Liver (tissue), 9 donors: Measurements from ENCODE around the gene ECEL1. TPM values are rescaled to one million over a fixed set of nuclear protein-coding genes. Genes with fewer than 3 reads are reported as not detected.

Experiments
- DNase-seq: peaks from one replicate; pipeline ENCODE4 v3.0.0-alpha.2; 2017; ENCODE audit warnings: low spot score
- H3K27ac ChIP-seq, 2 donors: one replicate each; pipeline ENCODE4 v1.7.0; 2013; ENCODE audit warnings: inconsistent platforms in 2 of 2, low read length in 2 of 2, control low read depth in 1 of 2, low read depth in 1 of 2, mild to moderate bottlenecking in 1 of 2
- H3K27me3 ChIP-seq, 4 donors: one replicate each; pipeline versions ENCODE4 v1.6.1 to v1.7.0; 2013; ENCODE audit warnings: low read length in 3 of 4, inconsistent platforms in 1 of 4, mild to moderate bottlenecking in 1 of 4, moderate library complexity in 1 of 4; ENCODE audit not compliant: control insufficient read depth in 4 of 4, insufficient read depth in 4 of 4
- H3K36me3 ChIP-seq, 4 donors: one replicate each; pipeline versions ENCODE4 v1.6.1 to v1.7.0; 2013; ENCODE audit warnings: low read length in 3 of 4, mild to moderate bottlenecking in 3 of 4, low read depth in 1 of 4, moderate library complexity in 1 of 4; ENCODE audit not compliant: control insufficient read depth in 4 of 4, insufficient read depth in 3 of 4
- H3K4me1 ChIP-seq, 4 donors: one replicate each; pipeline versions ENCODE4 v1.6.1 to v1.7.0; 2013; ENCODE audit warnings: low read length in 3 of 4, mild to moderate bottlenecking in 3 of 4, moderate library complexity in 1 of 4; ENCODE audit not compliant: control insufficient read depth in 4 of 4, insufficient read depth in 4 of 4
- H3K4me3 ChIP-seq, 3 donors: one replicate each; pipeline versions ENCODE4 v1.6.1 to v1.7.0; 2013; ENCODE audit warnings: low read length in 3 of 3, control low read depth in 1 of 3, low read depth in 1 of 3, mild to moderate bottlenecking in 1 of 3
- H3K9ac ChIP-seq, 2 donors: one replicate each; pipeline ENCODE4 v1.7.0; 2013; ENCODE audit warnings: low read length in 2 of 2, mild to moderate bottlenecking in 2 of 2, moderate library complexity in 2 of 2, control low read depth in 1 of 2, low read depth in 1 of 2
- H3K9me3 ChIP-seq, 4 donors: one replicate each; pipeline versions ENCODE4 v1.6.1 to v1.7.0; 2013; ENCODE audit warnings: low read length in 3 of 4; ENCODE audit not compliant: control insufficient read depth in 4 of 4
- CTCF ChIP-seq: fragments of 150-350 bp; IDR thresholded peaks from 2 replicates; pipeline ENCODE4 v1.5.1; 2017; ENCODE audit warnings: improper control_type of control experiment, low read depth, low read length; ENCODE audit not compliant: missing input control
- EGR1 ChIP-seq, 2 donors: IDR thresholded peaks; 2 replicates each; pipeline ENCODE4 v1.6.1; 2016 to 2018; ENCODE audit warnings: antibody characterized with exemption in 2 of 2, low read depth in 2 of 2
- FOXA1 ChIP-seq: IDR thresholded peaks from 2 replicates; pipeline ENCODE4 v1.6.1; 2016; ENCODE audit warnings: antibody characterized with exemption
- FOXA2 ChIP-seq: IDR thresholded peaks from 2 replicates; pipeline ENCODE4 v1.6.1; 2016; ENCODE audit warnings: antibody characterized with exemption
- GABPA ChIP-seq, 2 donors: IDR thresholded peaks in 1 of 2; conservative IDR thresholded peaks in 1 of 2; 2 replicates each; pipeline ENCODE4 v1.6.1; 2016; ENCODE audit warnings: antibody characterized with exemption in 2 of 2, mild to moderate bottlenecking in 1 of 2, moderate library complexity in 1 of 2
- HNF4A ChIP-seq, 2 donors: conservative IDR thresholded peaks; 2 replicates each; pipeline ENCODE4 v1.6.1; 2016; ENCODE audit warnings: antibody characterized with exemption in 2 of 2, mild to moderate bottlenecking in 2 of 2
- HNF4G ChIP-seq: IDR thresholded peaks from 2 replicates; pipeline ENCODE4 v1.6.1; 2016; ENCODE audit warnings: antibody characterized with exemption
- NR2F2 ChIP-seq: IDR thresholded peaks from 2 replicates; pipeline ENCODE4 v1.6.1; 2016; ENCODE audit warnings: antibody characterized with exemption
- RAD21 ChIP-seq, 2 donors: IDR thresholded peaks; 2 replicates each; pipeline ENCODE4 v1.6.1; 2016; ENCODE audit warnings: antibody characterized with exemption in 2 of 2, mild to moderate bottlenecking in 2 of 2
- REST ChIP-seq: IDR thresholded peaks from 2 replicates; pipeline ENCODE4 v1.6.1; 2016; ENCODE audit warnings: antibody characterized with exemption, mild to moderate bottlenecking
- RXRA ChIP-seq, 2 donors: IDR thresholded peaks; 2 replicates each; pipeline ENCODE4 v1.6.1; 2017 to 2018; ENCODE audit warnings: antibody characterized with exemption in 2 of 2, mild to moderate bottlenecking in 1 of 2
- TAF1 ChIP-seq: conservative IDR thresholded peaks from 2 replicates; pipeline ENCODE4 v1.6.1; 2016; ENCODE audit warnings: antibody characterized with exemption, mild to moderate bottlenecking
- YY1 ChIP-seq: IDR thresholded peaks from 2 replicates; pipeline ENCODE4 v1.6.1; 2016; ENCODE audit warnings: antibody characterized with exemption, mild to moderate bottlenecking
- WGBS: extraction: QIAGEN DNeasy Blood & Tissue Kit; methylation state at CpG from one replicate; pipeline ENCODE4 v1.1.7; 2013; 5-methylcytosine and 5-hydroxymethylcytosine counted together
- polyA plus RNA-seq, 2 donors: library from polyadenylated mRNA; stranded (reverse) in 1 of 2; unstranded in 1 of 2; fragments of 200-250 nt in 1 of 2; fragments of >200 nt in 1 of 2; fragmentation: Nextera tagmentation in 1 of 2; extraction: Ambion mirVana in 1 of 2; gene quantifications; one replicate each; pipeline versions ENCODE4 v1.2.1 to v1.2.3, GENCODE V29; 2013 to 2015
- total RNA-seq, 2 donors: library from RNA; depleted of rRNA; stranded (reverse); fragments of >200 nt; gene quantifications; one replicate each; pipeline ENCODE4 v1.2.3, GENCODE V29; 2014
- donor health status: healthy.
- donor health status: healthy.
- donor health status: healthy.
- donor health status: healthy.
- donor health status: healthy.

Gene ECEL1
- total and polyA plus RNA-seq, 4 donors = 0.67 to 1.8 TPM; not detected in 2

- TF ChIP-seq CTCF = peak; percentile 61
- no peak for TF ChIP-seq TAF1
- TF ChIP-seq RAD21 (IDR thresholded peaks at IDR 0.05) = peak in 1 of 2 donors; percentile 67
- no peak for TF ChIP-seq FOXA1
- TF ChIP-seq YY1 = no peak
- no peak for TF ChIP-seq FOXA2
- no peak for TF ChIP-seq RXRA (IDR thresholded peaks at IDR 0.05)
Measured at GRCh38 chr2:232521959-232522622, 34.5 kb upstream of the ECEL1 start (continued).

GRCh38 chr2:232521098-232521497, 33.5 kb upstream of the ECEL1 start:
- Histone ChIP-seq H3K27me3 (peaks cover 0 to 8% (median 5%) of the 10 kb centered on the region in 4 donors), H3K9me3 (no peaks in the 10 kb centered on the region), H3K9ac (no peak overlapping the region), H3K27ac (no peak overlapping the region), H3K36me3 (no peaks in the 10 kb centered on the region), H3K4me1 (peaks cover 7 to 22% (median 13%) of the 10 kb centered on the region in 4 donors), H3K4me3 (no peak overlapping the region)
- WGBS = 89% methylated on average over 14 of the region's 14 CpGs
- DNase-seq = no peak
- TF ChIP-seq RAD21 (IDR thresholded peaks at IDR 0.05) (no peak), HNF4A (conservative IDR thresholded peaks at IDR 0.05) (no peak), NR2F2 (no peak), CTCF (no peak), YY1 (no peak), HNF4G (no peak), REST (no peak), EGR1 (IDR thresholded peaks at IDR 0.05; ENCODE audit: low read depth in 2 of 2) (no peak)

- Histone ChIP-seq H3K27me3 (peaks cover 0 to 8% (median 5%) of the 10 kb centered on the region in 4 donors), H3K27ac (no peak overlapping the region), H3K4me1 (peaks cover 7 to 22% (median 13%) of the 10 kb centered on the region in 4 donors), H3K9me3 (no peaks in the 10 kb centered on the region), H3K36me3 (no peaks in the 10 kb centered on the region), H3K4me3 (no peak overlapping the region), H3K9ac (no peak overlapping the region)
- no peak for TF ChIP-seq GABPA (IDR thresholded peaks at IDR 0.05 in 1 of 2, conservative IDR thresholded peaks at IDR 0.05 in 1 of 2)
- TF ChIP-seq RAD21 (IDR thresholded peaks at IDR 0.05) = no peak
- 79% methylated on average over 15 of the region's 15 CpGs for WGBS
- no peak for DNase-seq
Measured at GRCh38 chr2:232520489-232520888, 32.9 kb upstream of the ECEL1 start.
